Measurements from ENCODE around the gene CBFA2T3.

Gene CBFA2T3

GRCh38 chr16:88870608-88871348 lies 106.2 kb downstream of the CBFA2T3 start:
- no peak for DNase-seq (ENCODE audit: low read depth, low spot score)
- no peak overlapping the region for H3K27ac ChIP-seq

GRCh38 chr16:88869673-88869980 lies 107.4 kb downstream of the CBFA2T3 start:
- DNase-seq (ENCODE audit: low read depth, low spot score): no peak

DNA sequence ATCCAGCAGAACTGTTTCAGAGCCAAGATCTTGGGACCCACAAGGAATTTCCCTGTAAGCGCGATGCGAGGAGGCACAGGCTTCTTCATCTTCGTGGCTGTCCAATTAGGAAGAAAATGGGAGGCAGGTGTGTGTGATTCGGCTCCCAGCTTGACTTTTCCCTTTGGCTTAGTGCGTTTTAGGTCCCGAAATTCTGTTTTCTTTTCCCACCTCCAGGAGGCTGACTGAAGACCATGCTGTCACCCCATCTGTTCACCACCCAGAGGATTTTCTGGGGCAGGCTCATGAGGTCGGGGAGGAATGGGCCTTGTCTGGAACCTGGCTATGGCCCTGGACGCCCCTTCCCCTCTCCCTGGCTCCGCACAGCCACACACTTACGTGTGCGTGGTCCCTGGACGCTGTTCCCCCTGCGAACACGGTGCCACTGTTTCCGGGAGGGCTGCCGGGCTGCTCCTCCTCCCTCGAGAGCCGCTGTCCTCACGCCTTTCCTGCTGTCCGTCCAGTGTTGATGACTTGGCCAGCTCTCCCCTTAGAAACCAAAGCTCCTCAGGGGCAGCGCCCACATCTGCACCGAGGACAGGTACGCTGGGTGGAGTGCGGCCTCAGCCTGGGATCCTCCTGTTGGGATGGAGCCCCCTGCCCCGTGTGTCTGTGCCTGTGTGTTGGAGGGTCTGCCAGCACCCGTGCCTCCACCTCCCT lies 107.9 kb downstream of the CBFA2T3 start:
- no peak overlapping the region for H3K27ac ChIP-seq
- DNase-seq (ENCODE audit: low read depth, low spot score): no peak

More at GRCh38 chr16:88869673-88869980, 107.4 kb downstream of the CBFA2T3 start:
- H3K27ac ChIP-seq: no peak overlapping the region

DNA sequence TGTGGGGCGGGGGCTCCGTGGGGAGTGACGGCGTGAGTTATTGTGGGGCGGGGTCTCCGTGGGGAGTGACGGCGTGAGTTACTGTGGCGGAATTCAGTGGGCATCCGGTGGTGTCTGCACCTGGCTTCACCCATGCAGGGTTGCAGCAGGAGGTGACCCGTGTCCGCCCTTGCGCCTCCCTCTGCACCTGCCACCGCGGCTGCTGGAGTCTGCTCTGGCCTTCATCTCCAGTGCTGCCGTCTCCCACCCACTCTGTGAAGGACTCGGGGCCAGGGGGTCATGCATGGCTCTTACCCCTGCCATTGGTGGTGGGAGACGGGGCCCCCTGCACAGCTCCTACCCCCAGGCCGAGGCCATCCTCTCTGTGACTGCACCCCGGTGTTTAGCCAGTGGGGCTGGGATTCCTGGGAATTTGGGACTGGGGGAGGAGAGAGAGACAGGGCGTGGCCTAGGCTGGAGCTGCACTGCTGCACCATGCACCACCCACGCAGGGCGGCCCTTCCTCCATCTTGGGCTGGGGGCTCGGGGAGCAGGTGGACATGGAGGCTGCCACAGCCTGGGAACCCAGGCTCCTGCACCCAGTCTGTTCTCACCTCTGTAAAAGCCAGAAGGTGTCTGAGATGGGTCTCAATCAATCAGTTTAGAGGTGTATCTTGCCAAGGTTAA lies 109.3 kb downstream of the CBFA2T3 start:
- H3K27ac ChIP-seq: no peak overlapping the region
- DNase-seq (ENCODE audit: low read depth, low spot score): no peak

DNA sequence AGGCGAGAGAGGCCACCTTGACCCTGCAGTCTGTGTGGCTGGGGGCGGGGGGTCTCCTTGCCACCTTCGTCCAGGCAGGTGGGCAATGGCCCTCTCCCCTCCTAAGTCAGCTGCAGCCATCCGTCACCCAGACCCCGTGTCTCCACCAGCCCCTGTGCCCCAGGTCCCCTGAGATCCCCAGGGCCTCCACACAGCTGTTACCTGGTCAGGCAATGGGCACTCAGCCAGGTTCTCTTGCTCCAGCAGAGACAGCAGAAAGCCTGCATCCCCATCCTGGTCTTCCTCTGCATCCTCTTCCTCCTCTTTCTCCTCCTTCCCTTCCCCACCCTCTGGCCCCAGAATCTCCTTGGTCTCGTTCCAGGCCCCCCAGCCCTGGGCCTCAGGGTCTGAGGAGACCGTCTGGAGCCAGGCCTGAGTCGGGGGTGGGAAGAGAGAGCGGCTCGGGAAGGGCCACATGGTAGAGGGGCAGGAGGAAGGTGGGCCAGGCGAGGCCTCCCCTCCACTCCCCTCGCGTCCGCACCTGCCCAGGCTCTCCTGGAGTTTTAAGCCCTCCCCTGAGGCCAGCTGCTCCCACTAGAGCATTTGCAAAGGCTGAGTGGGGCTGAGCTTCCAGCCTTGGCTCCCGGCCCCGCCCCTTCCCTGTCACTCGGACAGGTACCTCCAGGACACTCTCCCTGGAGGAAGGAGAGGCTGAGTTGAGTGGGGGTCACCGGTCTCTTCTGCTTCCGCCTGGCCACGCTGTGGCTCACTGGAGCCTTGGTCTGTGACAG lies 110.7 kb downstream of the CBFA2T3 start, which contains the start of gene PABPN1L:
PABPN1L (minus strand) TSS at position 510 of the 770 bp plus-strand sequence; CDS start at position 456, 54 bp downstream.
- no peak for DNase-seq (ENCODE audit: low read depth, low spot score)

DNA sequence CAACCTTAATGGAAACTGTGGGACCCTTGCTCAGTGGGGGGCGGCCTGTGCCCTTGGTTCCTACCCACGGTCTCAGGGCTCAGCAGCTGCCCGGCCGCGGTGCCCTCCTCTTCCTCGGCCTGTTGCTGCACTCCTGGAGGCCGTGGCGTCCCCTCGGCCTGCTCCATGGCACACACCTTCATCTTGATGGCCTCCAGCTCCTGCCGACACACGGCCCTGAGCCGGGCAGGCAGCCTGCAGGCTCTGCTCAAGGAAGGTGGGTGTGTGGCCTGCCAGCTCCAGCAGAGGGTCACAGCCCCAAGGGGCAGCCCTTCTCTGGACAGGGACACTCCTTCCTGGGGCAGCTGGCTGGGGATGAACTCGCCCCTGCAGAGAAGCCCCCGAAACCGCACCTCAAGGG lies 111.3 kb downstream of the CBFA2T3 start:
- no peak for DNase-seq (ENCODE audit: low read depth, low spot score)

More for the DNA sequence above, 110.7 kb downstream of the CBFA2T3 start, which contains the start of gene PABPN1L:
- H3K27ac ChIP-seq: no peak within 1 kb of the TSS

GRCh38 chr16:88865310-88865709 lies 111.7 kb downstream of the CBFA2T3 start:
- no peak for DNase-seq (ENCODE audit: low read depth, low spot score)
- H3K27ac ChIP-seq: no peak overlapping the region

More for the DNA sequence above, 111.3 kb downstream of the CBFA2T3 start:
- no peak overlapping the region for H3K27ac ChIP-seq

DNA sequence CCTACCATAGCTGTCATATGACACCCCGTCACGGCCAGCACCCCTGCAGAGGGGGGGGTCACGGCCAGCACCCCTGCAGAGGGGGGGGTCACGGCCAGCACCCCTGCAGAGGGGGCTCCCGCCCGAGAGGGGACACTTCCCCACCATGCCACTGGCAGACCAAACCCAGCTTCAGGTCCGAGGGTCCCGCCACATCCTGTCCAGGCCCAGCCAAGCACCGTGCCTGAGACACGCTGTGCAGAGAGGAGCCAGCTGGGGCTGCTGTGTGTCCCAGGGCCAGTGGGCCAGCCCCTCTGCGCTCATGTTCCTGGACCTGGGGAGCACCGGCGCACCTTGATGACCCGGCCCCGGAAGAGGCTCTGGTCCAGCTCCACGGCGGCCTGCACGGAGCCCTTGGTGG lies 112.5 kb downstream of the CBFA2T3 start:
- no peak for DNase-seq (ENCODE audit: low read depth, low spot score)
- H3K27ac ChIP-seq: no peak overlapping the region

- H3K27ac ChIP-seq: no peak overlapping the region
- no peak for DNase-seq (ENCODE audit: low read depth, low spot score)
Measured at GRCh38 chr16:88864099-88864498, 112.9 kb downstream of the CBFA2T3 start.

GRCh38 chr16:88863426-88863825 lies 113.6 kb downstream of the CBFA2T3 start:
- H3K27ac ChIP-seq: no peak overlapping the region
- no peak for DNase-seq (ENCODE audit: low read depth, low spot score)

GRCh38 chr16:88862968-88863367 lies 114.0 kb downstream of the CBFA2T3 start:
- no peak overlapping the region for H3K27ac ChIP-seq
- no peak for DNase-seq (ENCODE audit: low read depth, low spot score)

- H3K27ac ChIP-seq: no peak overlapping the region
- DNase-seq (ENCODE audit: low read depth, low spot score): no peak
Measured at GRCh38 chr16:88861359-88861758, 115.6 kb downstream of the CBFA2T3 start.

DNA sequence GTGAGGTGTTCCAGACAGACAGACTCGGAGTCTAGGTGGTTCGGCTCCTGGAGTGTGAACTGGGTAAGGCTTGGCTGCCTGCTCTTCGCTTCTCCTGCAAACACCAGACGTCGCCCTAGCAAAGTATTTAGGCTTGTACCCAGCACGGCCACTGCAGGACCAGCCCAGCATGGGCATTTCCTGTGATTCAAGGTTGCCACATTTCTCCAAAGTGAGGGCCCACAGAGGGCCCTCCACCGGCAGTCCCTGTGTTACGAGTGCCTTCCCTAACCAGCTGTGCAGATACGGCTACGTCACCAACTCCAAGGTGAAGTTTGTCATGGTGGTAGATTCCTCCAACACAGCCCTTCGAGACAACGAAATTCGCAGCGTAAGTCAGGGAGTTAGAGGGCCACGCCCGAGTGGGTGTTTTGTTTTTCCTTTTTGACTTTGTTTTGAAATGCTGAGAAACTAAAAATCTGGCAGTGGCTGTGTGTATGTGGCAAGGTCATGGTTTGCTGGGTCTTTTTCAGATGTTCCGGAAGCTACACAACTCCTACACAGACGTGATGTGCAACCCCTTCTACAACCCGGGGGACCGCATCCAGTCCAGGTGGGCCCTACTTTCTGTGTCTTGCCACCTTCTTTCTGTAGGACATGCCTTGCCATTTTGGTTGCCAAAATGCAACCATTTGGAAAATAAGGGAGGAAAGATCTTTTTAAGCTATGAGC lies 117.5 kb downstream of the CBFA2T3 start:
- no peak overlapping the region for H3K27ac ChIP-seq
- DNase-seq (ENCODE audit: low read depth, low spot score): no peak

DNA sequence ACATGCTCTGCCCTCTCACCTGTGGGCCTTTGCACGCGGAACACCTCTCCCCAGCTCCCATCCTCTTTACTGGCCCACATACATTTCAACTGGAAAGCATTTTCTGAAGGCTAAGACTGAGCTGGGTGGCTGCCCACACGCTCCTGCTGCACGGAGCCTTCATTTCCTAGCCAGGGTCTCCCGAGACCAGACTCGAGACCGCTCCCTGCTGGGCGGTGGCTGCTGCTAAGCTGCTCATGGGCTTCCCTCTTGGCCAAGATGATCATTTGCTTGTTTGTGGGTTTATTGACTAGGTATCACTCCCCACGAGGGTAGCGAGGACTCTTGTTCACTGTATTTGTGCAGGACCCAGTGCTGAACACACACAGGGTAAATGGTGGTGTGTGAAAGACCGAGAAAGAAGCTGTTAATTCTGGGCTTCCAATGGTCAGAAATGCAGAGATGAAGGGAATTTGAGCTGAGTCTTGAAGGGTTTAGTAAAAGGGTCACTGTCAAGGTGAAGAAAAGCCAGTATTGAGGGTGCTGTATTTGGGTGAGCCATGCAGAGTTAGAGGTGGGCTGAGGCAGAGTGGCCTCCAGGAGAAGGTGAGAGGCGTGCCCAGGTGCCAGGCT lies 119.2 kb downstream of the CBFA2T3 start:
- peak overlapping the region; percentile 19 for H3K27ac ChIP-seq
- DNase-seq (ENCODE audit: low read depth, low spot score): peak; percentile 12

DNA sequence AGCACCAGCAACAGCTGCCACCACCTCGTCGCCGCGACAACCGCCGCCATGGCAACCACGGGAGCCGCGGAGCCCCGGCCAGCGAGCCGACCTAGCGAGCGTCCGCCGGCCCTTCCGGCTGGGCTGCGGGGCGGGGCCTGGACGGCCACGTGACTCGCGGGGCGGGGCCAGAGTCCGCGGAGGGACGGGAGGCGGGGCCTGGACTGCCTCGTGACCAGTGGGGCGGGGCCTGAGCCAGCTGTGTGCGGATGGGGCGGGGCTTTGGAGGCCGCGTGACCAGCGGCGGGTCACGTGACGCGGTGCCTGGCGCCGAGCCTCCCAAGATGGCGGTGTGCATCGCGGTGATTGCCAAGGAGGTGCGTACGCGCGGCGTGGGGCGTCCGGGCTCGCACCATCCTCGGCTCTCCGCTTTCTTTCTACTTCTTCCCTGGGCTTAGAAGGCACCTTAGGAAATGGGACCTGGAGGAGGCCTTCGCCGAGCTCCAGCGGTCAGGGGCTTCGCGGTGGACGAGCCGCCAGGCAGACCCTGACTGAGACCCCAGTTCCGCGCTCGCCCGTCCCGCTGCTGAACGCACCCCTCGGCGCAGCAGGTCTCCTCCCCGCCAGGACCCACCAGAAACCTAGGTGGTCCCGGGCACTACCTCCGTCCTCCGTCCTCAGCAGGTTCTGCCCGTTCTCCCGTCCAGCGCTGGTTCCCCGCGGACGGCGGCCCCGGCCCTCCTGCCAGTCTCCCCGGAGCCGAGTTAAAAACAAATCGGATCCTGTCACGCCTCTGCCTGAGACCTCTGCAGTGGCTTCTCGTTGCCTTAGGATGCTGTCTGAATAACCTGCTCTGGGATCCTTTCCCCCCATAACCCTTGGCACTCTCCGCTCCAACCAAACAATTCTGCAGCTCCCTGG lies 119.9 kb downstream of the CBFA2T3 start, which contains the start of the genes GALNS and TRAPPC2L:
GALNS (minus strand) TSS at position 120 of the 900 bp plus-strand sequence; CDS start at position 50, 70 bp downstream.
TRAPPC2L (plus strand) TSS at position 300 of the 900 bp plus-strand sequence; CDS start at position 324, 24 bp downstream.
- peak; percentile 56 for DNase-seq (ENCODE audit: low read depth, low spot score)
- peak within 1 kb of the TSS; percentile 19 for H3K27ac ChIP-seq

DNA sequence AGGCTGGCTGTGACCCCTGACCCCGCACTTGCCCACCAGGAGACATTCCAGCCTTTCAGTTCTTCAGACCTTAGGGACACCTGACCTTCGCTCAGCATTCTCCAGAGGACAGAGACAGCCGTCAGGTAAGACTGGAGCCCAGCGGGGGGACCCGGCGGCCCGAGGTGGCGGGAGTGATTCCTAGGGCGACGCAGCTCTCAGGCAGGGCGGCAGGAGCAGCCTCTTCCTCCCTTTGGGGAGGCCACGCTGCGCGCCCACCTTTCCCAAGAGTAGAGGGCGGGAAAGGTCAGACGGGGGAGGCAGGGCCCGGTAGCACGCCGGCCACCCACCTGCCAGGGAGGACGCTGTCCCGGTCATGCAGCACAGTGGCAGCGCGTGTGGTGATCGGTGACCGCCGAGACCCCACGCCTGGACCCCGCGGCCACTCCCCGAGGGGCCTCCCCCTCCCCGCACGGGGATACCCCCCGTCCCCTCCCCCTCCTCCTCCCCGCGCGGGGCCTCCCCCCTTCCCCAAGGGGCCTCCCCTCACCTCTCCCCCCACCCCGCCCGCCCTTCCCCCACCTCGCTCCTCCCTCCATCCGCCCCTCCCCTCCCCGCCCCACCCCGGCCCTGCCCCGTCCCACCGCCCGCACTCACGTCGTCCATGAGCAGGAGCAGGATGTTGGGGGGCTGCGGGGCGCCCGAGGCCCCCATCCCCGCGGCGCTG lies 120.7 kb downstream of the CBFA2T3 start:
- H3K27ac ChIP-seq: no peak overlapping the region
- DNase-seq (ENCODE audit: low read depth, low spot score): no peak

DNA sequence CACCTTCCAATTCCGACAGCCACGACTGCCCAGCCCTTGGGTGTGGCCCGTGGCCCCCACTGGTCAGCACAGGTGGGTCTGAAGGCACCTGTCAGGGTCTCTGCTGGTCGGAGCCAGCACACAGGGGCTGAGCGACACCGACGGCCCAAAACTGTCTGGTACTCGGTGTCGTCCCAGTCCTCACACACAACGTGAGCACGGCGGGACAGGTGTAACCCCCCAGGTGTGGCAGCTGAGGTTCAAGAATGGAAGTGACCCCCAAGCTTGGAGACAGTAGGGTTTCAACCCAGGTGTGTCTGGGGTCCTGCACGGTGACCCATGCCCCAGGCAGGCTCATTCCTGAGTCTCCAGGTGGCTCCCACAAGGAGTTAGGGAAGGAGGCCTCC lies 121.3 kb downstream of the CBFA2T3 start:
- no peak overlapping the region for H3K27ac ChIP-seq

More for the DNA sequence above, 121.3 kb downstream of the CBFA2T3 start:
- no peak for DNase-seq (ENCODE audit: low read depth, low spot score)

Data from epithelial cell of prostate (primary cell).